ENCODE measurements around the gene PRKCD.
A peak's percentile ranks its signal among the peaks of the same experiment; 100 is the strongest.

The PRKCD gene

GRCh38 chr3:53191836-53192480, 30.9 kb downstream of the PRKCD start:
- no peak for TF ChIP-seq CTCF (IDR thresholded peaks at IDR 0.05)
- Histone ChIP-seq H3K4me3 (ENCODE audit: low read depth in 1 of 2, low read length in 1 of 2) (no peak overlapping the region), H3K9me3 (no peaks in the 10 kb centered on the region), H3K4me1 (ENCODE audit: control insufficient read depth in 1 of 2, insufficient read depth in 1 of 2, low read depth in 1 of 2, low read length in 1 of 2) (peaks cover 16 to 20% of the 10 kb centered on the region in 2 experiments), H3K27me3 (no peaks in the 10 kb centered on the region), H3K36me3 (peaks cover 92% of the 10 kb centered on the region), H3K27ac (peak overlapping the region; percentile 45)

GRCh38 chr3:53192608-53193007, 31.6 kb downstream of the PRKCD start:
- TF ChIP-seq CTCF (IDR thresholded peaks at IDR 0.05), result no peak
- H3K36me3 ChIP-seq, result peaks cover 85% of the 10 kb centered on the region
- H3K4me3 ChIP-seq (ENCODE audit: low read depth in 1 of 2, low read length in 1 of 2), result no peak overlapping the region
- H3K27ac ChIP-seq, result peak overlapping the region; percentile 56
- H3K4me1 ChIP-seq (ENCODE audit: control insufficient read depth in 1 of 2, insufficient read depth in 1 of 2, low read depth in 1 of 2, low read length in 1 of 2), result peaks cover 19 to 26% of the 10 kb centered on the region in 2 experiments
- no peaks in the 10 kb centered on the region for H3K9me3 ChIP-seq
- no peaks in the 10 kb centered on the region for H3K27me3 ChIP-seq

GRCh38 chr3:53193466-53194209, 32.6 kb downstream of the PRKCD start:
- H3K27me3 ChIP-seq, result no peaks in the 10 kb centered on the region
- H3K36me3 ChIP-seq, result peaks cover 80% of the 10 kb centered on the region
- no peaks in the 10 kb centered on the region for H3K9me3 ChIP-seq
- peaks cover 19 to 26% of the 10 kb centered on the region in 2 experiments for H3K4me1 ChIP-seq (ENCODE audit: control insufficient read depth in 1 of 2, insufficient read depth in 1 of 2, low read depth in 1 of 2, low read length in 1 of 2)
- no peak for TF ChIP-seq CTCF (IDR thresholded peaks at IDR 0.05)
- peak overlapping the region; percentile 70 for H3K27ac ChIP-seq
- H3K4me3 ChIP-seq (ENCODE audit: low read depth in 1 of 2, low read length in 1 of 2), result no peak overlapping the region

- H3K27me3 ChIP-seq, result no peaks in the 10 kb centered on the region
- H3K4me1 ChIP-seq (ENCODE audit: control insufficient read depth in 1 of 2, insufficient read depth in 1 of 2, low read depth in 1 of 2, low read length in 1 of 2), result peaks cover 19 to 26% of the 10 kb centered on the region in 2 experiments
- H3K36me3 ChIP-seq, result peaks cover 79% of the 10 kb centered on the region
- peak overlapping the region; percentile 70 for H3K27ac ChIP-seq
- H3K4me3 ChIP-seq (ENCODE audit: low read depth in 1 of 2, low read length in 1 of 2), result no peak overlapping the region
- no peaks in the 10 kb centered on the region for H3K9me3 ChIP-seq
- TF ChIP-seq CTCF (IDR thresholded peaks at IDR 0.05), result no peak
Observed at GRCh38 chr3:53194210-53195065, 33.4 kb downstream of the PRKCD start.

- Histone ChIP-seq H3K4me3 (ENCODE audit: low read depth in 1 of 2, low read length in 1 of 2) (no peak overlapping the region), H3K36me3 (peaks cover 79% of the 10 kb centered on the region), H3K27ac (peak overlapping the region; percentile 70), H3K9me3 (no peaks in the 10 kb centered on the region), H3K27me3 (no peaks in the 10 kb centered on the region), H3K4me1 (ENCODE audit: control insufficient read depth in 1 of 2, insufficient read depth in 1 of 2, low read depth in 1 of 2, low read length in 1 of 2) (peaks cover 19 to 26% of the 10 kb centered on the region in 2 experiments)
- no peak for TF ChIP-seq CTCF (IDR thresholded peaks at IDR 0.05)
Observed at GRCh38 chr3:53195066-53195450, 34.0 kb downstream of the PRKCD start.

Measured in neutrophil (primary cell).